ENCODE results near the gene RAI1.
"Not testable (repeated sequence)": the region's sequence is repeated elsewhere in the genome, so short reads cannot be mapped to it uniquely, and the experiment has no call there.

RAI1 gene, protein sequence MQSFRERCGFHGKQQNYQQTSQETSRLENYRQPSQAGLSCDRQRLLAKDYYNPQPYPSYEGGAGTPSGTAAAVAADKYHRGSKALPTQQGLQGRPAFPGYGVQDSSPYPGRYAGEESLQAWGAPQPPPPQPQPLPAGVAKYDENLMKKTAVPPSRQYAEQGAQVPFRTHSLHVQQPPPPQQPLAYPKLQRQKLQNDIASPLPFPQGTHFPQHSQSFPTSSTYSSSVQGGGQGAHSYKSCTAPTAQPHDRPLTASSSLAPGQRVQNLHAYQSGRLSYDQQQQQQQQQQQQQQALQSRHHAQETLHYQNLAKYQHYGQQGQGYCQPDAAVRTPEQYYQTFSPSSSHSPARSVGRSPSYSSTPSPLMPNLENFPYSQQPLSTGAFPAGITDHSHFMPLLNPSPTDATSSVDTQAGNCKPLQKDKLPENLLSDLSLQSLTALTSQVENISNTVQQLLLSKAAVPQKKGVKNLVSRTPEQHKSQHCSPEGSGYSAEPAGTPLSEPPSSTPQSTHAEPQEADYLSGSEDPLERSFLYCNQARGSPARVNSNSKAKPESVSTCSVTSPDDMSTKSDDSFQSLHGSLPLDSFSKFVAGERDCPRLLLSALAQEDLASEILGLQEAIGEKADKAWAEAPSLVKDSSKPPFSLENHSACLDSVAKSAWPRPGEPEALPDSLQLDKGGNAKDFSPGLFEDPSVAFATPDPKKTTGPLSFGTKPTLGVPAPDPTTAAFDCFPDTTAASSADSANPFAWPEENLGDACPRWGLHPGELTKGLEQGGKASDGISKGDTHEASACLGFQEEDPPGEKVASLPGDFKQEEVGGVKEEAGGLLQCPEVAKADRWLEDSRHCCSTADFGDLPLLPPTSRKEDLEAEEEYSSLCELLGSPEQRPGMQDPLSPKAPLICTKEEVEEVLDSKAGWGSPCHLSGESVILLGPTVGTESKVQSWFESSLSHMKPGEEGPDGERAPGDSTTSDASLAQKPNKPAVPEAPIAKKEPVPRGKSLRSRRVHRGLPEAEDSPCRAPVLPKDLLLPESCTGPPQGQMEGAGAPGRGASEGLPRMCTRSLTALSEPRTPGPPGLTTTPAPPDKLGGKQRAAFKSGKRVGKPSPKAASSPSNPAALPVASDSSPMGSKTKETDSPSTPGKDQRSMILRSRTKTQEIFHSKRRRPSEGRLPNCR (N-terminal part only)

DNA sequence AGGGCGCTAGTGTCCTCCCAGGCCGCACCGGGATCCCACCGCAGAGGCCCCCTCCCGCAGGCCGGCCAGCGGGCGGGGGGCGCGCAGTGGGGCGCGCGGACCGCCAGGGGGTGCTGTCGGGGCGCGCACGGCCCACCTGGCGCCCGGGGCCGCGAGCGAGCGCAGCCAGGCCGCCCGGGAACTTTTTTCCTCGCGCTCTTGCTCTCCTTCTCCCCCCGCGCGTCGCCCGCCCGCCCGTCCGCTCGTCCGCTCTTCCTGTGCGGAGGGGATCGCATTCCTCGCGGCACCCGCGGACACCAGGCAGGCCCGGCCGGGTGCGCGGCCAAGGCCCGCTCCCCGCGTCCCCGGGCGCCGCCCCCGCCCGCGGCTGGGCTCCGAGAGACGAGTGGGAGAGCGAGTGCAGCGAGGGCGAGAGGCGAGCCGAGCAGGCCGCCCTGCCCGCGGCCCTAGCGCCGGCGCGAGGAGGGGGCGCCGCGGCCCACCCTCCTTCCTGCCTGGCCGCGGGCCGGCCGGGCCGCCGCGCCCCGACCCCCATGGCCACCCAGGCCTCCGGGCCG lies at the start of gene RAI1:
RAI1 (plus strand) TSS at position 272 of the 557 bp plus-strand sequence. CDS start 111,491 bp downstream, outside the sequence.
- DNase-seq (ENCODE audit: low read depth), result peak; percentile 87

DNA sequence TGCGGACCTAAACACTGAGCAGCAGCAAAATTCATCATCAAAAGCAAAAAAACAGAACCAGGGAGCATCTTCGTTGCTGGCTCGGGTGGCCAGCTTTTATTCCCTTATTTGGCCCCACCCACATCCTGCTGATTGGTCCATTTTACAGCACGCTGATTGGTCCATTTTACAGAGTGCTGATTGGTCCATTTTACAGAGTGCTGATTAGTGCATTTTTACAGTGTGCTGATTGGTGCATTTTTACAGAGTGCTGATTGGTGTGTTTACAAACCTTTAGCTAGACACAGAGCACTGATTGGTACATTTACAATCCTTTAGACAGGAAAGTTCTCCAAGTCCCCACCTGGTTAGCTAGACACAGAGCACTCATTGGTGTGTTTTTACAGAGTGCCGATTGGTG lies 48.6 kb upstream of the RAI1 start:
- not testable (repeated sequence) for DNase-seq (ENCODE audit: low read depth)

DNA sequence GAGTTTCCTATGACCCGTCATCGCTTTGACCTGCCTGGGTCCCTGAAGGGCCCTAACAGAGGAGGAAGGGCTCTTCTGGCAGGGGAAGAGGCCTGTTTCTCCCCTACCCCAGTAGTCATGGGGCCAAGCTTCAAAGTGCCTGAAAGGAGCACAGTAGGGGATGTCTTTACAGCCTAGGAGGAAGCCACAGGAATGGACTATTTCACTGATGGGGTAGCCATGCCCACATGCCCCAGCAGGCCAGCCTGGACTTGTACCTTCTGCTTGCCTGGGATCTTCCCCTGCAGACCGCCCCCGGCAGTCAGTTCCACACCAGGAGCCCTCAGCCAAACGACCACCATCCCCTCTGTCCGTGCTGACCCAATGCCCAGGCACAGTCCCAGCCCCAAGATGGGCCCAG lies 47.9 kb upstream of the RAI1 start:
- no peak for DNase-seq (ENCODE audit: low read depth)

DNA sequence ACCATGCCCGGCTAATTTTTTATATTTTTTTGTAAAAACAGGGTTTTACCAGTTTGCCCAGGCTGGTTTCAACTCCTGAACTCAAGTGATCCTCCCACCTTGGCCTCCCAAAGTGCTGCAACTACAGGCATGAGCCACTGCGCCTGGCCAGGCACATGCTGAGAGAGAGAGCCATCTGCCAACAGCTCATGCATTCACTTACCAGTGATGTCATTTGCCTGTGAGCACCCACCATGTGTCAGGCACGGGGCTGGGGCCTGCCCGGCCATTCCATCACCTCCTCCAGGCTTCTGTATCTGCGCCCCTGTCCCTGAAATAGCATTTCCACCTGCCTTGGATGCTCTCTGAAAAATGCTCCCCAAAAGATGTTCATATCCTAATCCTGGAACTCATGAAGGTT lies 46.1 kb upstream of the RAI1 start:
- DNase-seq (ENCODE audit: low read depth), result no peak

DNA sequence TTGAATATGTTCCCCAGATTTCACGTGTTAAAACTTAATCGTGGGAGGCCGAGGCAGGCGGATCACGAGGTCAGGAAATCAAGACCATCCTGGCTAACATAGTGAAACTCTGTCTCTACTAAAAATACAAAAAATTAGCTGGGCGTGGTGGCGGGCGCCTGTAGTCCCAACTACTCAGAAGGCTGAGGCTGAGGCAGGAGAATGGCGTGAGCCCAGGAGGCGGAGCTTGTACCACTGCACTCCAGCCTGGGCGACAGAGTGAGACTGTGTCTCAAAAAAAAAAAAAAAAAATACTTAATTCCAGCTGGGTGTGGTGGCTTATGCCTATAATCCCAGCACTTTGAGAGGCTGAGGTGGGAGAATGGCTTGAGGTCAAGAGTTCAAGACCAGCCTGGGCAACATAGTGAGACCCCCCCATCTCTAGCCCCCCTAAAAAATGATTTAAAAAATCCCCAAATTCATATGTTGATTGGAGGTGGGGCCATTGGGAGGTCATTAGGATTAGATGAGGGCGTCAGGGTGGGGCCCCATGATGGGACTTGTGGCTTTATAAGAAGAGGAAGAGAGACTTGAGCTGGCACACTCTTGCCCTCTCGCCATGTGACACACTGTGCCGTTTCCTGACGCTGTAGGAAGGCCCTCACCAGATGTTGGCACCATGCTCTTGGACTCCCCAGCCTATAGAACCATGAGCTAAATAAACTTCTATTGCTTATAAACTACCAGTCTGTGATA lies 45.6 kb upstream of the RAI1 start:
- not testable (repeated sequence) for DNase-seq (ENCODE audit: low read depth)

DNA sequence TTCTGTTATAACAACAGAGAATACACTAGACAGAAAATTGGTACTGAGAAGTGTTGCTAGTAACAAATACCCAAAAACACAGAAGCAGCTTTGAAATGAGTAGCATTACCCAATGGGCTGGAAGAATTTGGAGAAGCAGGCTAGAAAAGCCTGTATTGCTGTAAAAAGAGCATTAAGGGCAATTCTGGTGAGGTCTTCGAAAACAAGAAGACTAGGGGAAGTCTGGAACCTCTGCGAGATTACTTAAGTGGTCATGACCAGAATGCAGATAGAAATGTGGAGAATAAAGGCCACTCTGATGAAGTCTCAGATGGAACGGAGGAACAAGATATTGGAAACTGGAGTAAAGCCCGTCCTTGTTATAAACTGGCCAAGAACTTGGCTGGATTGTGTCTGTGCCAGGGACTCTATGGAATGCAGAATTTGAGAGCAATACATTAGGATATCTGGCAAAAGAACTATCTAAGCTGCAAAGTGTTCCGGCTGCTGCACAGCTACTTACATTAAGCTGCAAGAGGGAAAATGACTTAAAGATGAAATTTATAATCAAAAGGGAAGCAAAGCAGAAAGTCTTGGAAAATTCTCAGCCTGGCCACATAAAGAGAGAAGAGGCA lies 44.9 kb upstream of the RAI1 start:
- no peak for DNase-seq (ENCODE audit: low read depth)

DNA sequence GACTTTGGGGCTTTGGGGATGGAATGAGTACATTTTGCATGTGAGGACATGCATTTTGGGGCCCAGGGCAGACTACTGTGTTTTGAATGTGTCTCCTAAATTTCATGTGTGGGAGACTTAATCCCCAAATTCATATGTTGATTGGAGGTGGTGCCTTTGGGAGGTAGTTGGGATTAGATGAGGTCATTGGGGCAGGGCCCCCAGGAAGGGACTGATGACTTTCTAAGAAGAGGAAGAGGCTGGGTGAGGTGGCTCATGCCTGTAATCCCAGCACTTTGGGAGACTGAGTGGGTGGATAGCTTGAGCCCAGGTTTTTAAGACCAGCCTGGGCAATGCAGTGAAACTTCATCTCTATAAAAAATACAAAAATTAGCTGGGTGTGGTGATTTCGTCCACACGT lies 42.8 kb upstream of the RAI1 start:
- no peak for DNase-seq (ENCODE audit: low read depth)

DNA sequence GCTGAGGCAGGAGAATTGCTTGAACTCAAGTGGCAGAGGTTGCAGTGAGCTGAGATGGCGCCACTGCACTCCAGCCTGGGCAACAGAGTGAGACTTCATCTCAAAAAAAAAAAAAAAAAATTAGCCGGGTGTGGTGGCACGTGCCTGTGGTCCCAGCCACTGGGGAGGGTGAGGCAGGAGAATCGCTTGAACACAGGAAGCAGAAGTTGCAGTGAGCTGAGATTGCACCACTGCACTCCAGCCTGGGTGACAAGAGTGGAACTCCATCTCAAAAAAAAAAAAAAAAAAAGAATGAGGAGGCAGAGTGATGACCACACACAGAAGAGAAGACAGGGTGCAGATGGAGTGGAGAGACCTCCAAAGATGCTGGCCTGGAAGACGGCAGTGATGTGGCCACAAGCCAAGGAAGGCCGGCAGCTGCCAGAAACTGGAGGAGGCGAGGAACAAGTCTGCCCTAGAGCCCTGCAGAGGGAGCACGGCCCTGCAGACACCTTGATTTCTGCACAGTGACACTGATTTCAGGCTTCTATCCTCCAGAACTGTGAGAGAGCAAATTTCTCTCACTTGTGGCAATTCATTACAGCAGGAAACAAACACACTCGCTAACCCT lies 41.5 kb upstream of the RAI1 start:
- not testable (repeated sequence) for DNase-seq (ENCODE audit: low read depth)

DNA sequence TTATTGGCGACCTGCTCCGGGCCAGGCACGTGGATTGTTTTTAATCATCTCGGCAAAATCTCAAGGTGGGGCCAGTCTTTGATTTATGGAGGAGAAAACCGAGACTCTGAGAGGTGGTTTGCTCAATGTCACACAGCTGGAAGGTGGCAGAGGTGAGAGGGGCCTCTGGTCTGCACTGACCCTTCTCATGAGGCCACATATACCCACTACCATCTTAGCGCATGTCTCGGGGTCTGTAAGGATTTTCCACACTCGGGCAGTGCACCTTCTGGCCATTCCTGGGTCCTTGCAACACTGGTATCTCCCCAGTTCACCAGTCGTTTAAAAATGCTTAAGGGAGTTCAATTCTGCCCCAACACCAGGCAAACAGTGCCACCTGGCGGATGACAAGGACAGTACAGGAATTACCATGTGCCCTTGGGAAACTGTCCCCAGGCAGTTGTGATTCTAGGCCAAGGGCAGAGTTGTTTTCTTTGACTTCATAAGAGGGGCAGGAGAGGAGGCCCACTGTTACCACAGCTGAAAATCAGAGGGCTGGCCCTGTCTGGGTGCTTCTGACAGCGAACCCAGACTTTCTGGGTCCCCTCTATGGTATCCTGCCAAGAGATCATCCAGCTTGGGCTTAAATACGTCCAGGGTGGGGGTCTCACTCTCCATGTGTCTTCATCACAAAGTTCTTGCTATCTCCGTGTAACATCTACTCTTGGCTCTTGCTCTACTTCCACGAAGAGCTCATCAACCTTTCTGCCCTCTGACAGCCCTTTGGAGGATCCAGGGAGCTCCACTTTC lies 39.4 kb upstream of the RAI1 start:
- DNase-seq (ENCODE audit: low read depth), result peak; percentile 73

DNA sequence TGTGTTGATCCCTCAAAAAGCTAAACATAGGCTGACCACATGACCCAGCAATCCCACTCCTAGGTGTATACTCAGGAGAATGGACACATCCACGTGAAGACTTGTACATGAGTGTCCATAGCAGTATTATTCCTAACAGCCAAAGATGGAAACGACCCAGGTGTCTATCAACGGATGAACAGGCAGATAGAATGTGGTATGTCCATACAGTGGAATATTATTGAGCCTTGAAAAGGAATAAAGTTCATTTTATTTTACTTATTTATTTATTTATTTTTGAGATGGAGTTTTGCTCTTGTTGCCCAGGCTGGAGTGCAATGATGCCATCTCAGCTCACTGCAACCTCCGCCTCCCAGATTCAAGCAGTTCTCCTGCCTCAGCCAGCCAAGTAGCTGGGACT lies 36.1 kb upstream of the RAI1 start:
- not testable (repeated sequence) for DNase-seq (ENCODE audit: low read depth)

DNA sequence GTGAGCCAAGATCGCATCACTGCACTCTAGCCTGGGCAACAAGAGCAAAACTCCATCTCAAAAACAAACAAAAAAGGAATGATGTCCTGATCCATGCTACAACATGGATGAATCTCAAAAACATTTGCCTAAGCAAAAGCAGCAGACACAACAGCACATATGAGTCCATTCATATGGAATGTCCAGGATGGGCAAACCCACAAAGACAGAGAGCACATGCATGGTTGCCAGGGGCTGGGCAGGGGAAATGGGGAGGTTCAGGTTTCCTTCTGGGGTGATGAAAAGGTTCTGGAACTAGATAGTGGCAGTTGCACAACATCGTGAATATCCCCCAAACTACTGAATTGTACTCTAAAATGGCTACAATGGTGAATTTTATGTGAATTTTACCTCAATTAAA lies 35.3 kb upstream of the RAI1 start:
- peak; percentile 40 for DNase-seq (ENCODE audit: low read depth)

DNA sequence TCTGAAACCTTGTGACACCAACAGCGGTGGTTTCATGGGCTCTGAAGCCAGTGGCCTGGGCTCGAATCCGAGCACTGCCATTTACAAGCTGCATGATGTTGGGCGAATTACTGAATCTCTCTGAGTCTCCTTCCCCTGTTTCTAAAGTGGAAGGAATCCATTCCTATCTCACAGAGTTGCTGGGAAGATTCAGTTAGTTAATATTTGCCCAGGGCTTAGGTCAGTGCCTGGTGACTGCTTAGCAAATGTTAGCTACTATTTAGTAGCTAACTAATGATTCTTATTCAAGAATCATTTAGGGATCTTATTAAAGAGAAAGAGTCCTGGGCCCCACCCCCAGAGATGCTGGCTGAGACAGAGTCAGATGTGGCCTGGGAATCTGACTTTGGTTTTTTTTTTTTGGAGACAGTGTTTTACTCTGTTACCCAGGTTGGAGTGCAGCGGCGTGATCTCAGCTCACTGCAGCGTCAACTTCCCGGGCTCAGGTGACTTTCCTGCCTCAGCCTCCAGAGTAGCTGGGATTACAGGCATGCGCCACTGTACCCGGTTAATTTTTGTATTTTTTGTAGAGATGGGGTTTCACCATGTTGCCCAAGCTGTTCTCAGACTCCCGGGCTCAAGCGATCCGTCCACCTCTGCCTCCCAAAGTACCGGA lies 33.6 kb upstream of the RAI1 start:
- DNase-seq (ENCODE audit: low read depth), result no peak

DNA sequence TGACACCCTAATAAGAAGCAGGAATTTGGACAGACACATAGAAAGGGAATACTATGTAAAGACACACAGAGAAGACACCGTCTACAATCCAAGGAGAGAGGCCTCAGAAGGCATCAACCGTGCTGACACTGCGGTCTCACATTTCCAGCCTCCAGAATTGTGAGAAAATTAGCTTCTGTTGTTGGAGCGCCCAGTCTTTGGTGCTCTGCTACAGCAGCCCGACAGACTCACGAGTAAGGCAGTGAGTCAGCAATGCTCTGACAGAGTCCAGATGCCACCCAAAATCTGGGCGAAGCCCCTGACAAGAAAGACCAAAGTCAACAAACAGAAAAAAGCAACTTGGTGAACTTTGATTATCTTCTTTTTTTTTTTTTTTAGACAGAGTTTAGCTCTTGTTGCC lies 32.5 kb upstream of the RAI1 start:
- no peak for DNase-seq (ENCODE audit: low read depth)

DNA sequence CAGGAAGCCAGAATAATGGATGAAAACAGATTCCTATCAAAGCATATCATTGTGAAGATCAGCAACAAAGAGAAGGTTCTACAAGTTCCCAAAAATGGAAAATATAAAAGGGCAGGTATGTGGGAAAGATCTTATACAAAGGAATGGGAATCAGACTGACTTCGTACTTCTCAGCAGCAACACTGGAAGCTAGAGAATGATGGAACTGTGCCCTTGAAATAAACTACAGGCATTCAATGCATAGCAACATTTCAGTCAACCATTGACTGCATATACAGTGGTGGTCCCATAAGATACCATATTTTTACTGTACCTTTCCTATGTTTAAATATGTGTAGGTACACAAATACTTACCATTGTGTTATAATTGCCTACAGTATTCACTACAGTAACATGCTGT lies 30.3 kb upstream of the RAI1 start:
- DNase-seq (ENCODE audit: low read depth), result no peak

DNA sequence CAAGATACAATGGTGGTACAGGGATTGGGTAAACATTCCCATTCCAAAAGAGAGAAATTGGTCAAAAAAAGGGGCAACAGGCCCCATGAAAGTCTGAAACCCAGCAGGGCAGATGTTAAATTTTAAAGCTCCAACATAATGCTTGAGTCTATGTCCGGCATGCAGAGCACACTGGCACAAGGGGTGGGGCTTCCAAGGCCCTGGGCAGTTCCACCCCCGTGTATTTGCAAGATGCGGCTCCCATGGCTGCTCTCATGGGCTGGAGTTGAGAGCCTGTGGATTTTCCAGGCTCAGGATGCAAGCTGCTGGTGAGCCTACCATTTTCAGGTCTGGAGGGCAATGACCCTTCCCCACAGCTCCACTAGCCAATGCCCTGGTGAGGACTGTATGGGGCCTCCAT lies 27.9 kb upstream of the RAI1 start:
- no peak for DNase-seq (ENCODE audit: low read depth)

DNA sequence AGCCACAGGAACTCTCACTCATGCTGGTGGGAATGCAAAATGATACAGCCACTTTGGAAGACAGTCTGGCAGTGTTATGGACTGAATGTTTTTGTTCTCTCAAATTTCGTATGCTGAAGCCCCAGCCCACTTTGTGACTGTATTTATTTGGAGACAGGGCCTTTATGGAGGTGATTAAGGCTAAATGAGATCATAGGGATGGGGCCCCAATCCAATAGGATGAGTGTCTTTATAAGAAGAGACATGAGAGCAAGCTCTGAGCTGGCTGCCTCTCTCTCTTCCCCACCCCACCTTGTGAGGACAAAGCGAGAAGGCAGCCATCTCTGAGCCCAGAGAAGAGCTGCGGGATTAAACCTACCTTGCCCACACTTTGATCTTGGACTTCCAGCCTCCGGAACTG lies 21.9 kb upstream of the RAI1 start:
- no peak for DNase-seq (ENCODE audit: low read depth)

DNA sequence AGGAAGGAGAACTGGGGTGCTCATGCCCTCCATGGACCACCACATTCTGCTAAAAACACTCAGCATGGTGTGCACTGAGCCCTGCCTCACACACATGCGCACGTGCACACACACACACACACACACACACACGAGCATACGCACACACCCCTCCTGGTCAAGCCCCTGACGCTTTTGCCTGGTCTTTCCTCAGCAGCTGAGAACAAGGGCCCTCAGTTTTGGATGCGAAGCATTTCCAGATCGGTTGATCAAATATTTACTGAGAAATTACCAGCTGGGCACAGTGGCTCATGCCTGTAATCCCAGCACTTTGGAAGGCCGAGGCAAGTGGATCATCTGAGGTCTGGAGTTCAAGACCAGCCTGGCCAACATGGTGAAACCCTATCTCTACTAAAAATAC lies 20.1 kb upstream of the RAI1 start:
- no peak for DNase-seq (ENCODE audit: low read depth)

DNA sequence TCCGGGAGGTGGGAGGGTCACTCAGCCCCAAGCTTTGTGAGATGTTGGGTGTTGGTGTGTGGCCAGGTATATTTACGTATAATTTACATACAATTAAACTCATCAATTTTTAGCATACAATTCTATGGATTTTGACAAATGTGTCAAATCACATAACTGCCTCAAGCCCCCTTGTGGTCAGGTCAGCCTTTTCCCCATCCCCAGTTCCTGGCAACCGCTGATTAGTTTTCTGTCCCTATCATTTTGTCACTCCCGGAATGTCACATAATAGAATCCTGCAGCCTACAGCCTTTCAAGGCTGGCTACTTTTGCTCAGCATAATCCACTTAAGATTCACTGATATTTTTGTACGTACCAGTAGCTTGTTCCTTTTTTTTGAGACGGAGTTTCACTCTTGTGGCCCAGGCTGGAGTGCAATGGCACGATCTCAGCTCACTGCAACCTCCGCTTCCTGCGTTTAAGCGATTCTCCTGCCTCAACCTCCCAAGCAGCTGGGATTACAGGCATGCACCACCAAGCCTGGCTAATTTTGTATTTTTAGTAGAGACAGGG lies 19.3 kb upstream of the RAI1 start:
- DNase-seq (ENCODE audit: low read depth), result no peak

All from iris pigment epithelial cell (primary cell).